ENCODE data around the gene MAP3K2. TPM values are rescaled to one million over a fixed set of nuclear protein-coding genes. Genes with fewer than 3 reads are reported as not detected.
A peak's percentile ranks its signal among the peaks of the same experiment; 100 is the strongest.

Gene MAP3K2
- total and polyA plus RNA-seq, 2 of the 8 experiments (the other 6 are each of a cell fraction or from before 2014, with no cell fraction given): 2.0 to 23.2 TPM

DNA sequence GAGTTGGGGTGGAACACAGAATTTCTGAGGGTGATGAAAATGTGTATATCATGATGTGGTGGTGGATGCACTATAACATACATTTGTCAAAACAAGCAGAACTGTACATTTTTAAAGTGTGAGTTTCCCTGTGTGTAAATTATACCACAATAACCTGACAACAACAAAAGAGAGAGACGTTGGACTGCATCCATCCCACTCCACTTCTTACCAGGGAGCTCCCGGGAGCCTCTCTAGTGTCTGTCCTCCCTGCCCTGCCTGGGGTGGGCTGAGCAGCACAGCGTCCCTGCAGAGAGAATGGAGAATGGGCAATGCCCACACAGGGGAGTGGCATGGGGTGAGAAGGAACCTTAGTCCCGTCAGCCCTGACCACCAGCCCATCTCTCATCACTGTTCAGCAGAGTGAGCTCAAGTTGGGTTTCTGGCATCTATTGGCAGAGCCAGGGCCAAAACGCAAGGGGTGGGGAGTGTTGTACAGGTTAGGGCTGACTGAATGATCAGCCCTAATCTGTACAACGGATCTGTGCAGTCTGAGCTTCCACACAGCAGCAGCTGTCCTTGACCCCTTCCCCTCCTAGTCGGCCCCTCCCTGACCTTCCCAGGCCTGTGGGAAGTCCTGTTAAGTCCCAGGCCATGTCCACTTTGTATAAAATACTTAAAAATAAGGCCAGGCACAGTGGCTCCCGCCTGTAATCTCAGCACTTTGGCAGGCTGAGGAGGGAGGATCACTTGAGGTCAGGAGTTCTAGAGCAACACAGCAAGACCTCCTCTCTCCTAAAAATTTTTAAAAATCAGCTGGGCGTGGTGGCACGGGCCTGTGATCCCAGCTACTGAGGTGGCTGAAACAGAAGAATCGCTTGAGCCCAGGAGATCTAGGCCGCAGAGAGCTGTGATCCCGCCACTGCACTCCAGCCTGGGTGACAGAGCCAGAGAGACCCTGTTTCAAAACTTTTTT, 27.1 kb upstream of the MAP3K2 start:
- Histone ChIP-seq H3K9ac (replicated peaks in 1 of 4; ENCODE audit: extremely low read depth in 1 of 4, low read depth in 3 of 4, low read length in 3 of 4) (no peak overlapping the region), H3K14ac (ENCODE audit: insufficient read length) (no peak overlapping the region), H3K56ac (replicated peaks; ENCODE audit: insufficient read length, low read depth, low read length) (no peak overlapping the region), H3K23ac (ENCODE audit: insufficient read length) (no peak overlapping the region), H2AFZ (ENCODE audit: low read length) (no peak overlapping the region; the same call in 1 of the 2 replicates), H3K27me3 (replicated peaks in 1 of 4; ENCODE audit: control insufficient read depth in 3 of 4, extremely low read depth in 1 of 4, insufficient read depth in 3 of 4, low read length in 3 of 4) (peaks cover 1 to 33% (median 20%) of the 10 kb centered on the region in 4 experiments), H3K9me3 (ENCODE audit: insufficient read depth in 2 of 2, low read depth in 1 of 2, low read length in 1 of 2) (peaks cover 0 to 4% of the 10 kb centered on the region in 2 experiments; a peak in 1 of 4 replicates), H3K4me3 (ENCODE audit: extremely low read depth in 1 of 4, insufficient read depth in 2 of 4, low read depth in 3 of 4, low read length in 4 of 4) (no peak overlapping the region), H4K20me1 (replicated peaks in 1 of 2; ENCODE audit: control insufficient read depth in 1 of 2, insufficient read depth in 2 of 2, low read length in 2 of 2) (no peaks in the 10 kb centered on the region), H4K8ac (ENCODE audit: extremely low read depth, insufficient read depth, low read length) (no peak overlapping the region; the same call in 1 of the 2 replicates), H3K23me2 (ENCODE audit: low read depth, low read length) (peaks cover 5% of the 10 kb centered on the region; the same call in 1 of the 2 replicates), H2BK5ac (ENCODE audit: low read depth, low read length) (no peak overlapping the region), H4K91ac (replicated peaks; ENCODE audit: insufficient read length, low read length) (no peak overlapping the region), H3K79me1 (ENCODE audit: low read depth, low read length) (no peaks in the 10 kb centered on the region), H3K4me2 (ENCODE audit: insufficient read depth in 1 of 2, low read depth in 2 of 2, low read length in 2 of 2) (peak overlapping the region in 1 of 2 experiments; percentile 38; a peak in 1 of 4 replicates), H3K79me2 (ENCODE audit: control insufficient read depth in 1 of 2, insufficient read depth in 2 of 2, low read length in 2 of 2) (no peaks in the 10 kb centered on the region), H2BK120ac (replicated peaks; ENCODE audit: low read depth, low read length) (no peak overlapping the region), H3K4me1 (replicated peaks in 1 of 4; ENCODE audit: control insufficient read depth in 3 of 4, insufficient read depth in 4 of 4, low read length in 3 of 4) (peaks cover 0 to 6% (median 0%) of the 10 kb centered on the region in 4 experiments; a peak in 2 of 7 replicates), H3K18ac (ENCODE audit: extremely low read depth, low read length) (no peak overlapping the region), H2BK20ac (ENCODE audit: low read length) (no peak overlapping the region), H3K27ac (ENCODE audit: low read depth, low read length) (no peak overlapping the region), H3K4ac (replicated peaks; ENCODE audit: insufficient read length, low read depth, low read length) (no peak overlapping the region), H4K5ac (ENCODE audit: insufficient read length, low read depth, low read length) (no peak overlapping the region), H2BK12ac (ENCODE audit: low read depth, low read length) (peak overlapping the region; percentile 21; the same call in 1 of the 2 replicates), H2BK15ac (ENCODE audit: low read length) (no peak overlapping the region; the same call in 1 of the 2 replicates), H3K36me3 (ENCODE audit: control insufficient read depth in 2 of 4, insufficient read depth in 4 of 4, low read length in 3 of 4) (no peaks in the 10 kb centered on the region), H2AK5ac (ENCODE audit: low read depth, low read length) (no peak overlapping the region; the same call in 1 of the 2 replicates)
- DNase-seq (ENCODE audit: low read depth in 1 of 2, low spot score in 2 of 2) (no peak), FAIRE-seq (no peak)
- ChIA-PET POLR2A (ENCODE audit: partially characterized antibody) (interaction anchor here (0.7 to 1.4 kb wide), 6 partner anchors 7 to 121 kb away, joined by 3 to 4 read pairs (median 4); partner anchors contain the start of gene ERCC3), CTCF (ENCODE audit: partially characterized antibody) (interaction anchor here (0.6 to 7.4 kb wide), 44 partner anchors 9 to 429 kb away, joined by 3 to 74 read pairs (median 4); no protein-coding TSS in a partner anchor)
- WGBS, 2 experiments (ENCODE audit: extremely low coverage in 1 of 2, insufficient coverage in 1 of 2, insufficient read length in 1 of 2, insufficient replicate concordance in 2 of 2, low coverage in 1 of 2, low lambda C conversion rate in 2 of 2, missing lambda C conversion rate in 1 of 2): 83% methylated on average over 13 of the region's 13 CpGs; no CpG with 5 or more reads in 1 of the 2 experiments
- TF ChIP-seq SIX5 (IDR thresholded peaks at IDR 0.05; ENCODE audit: low read depth, low read length) (no peak), POLR2A (IDR thresholded peaks at IDR 0.05; ENCODE audit: control extremely low read depth in 1 of 2, low read depth in 2 of 2, low read length in 2 of 2) (no peak), SIRT6 (IDR thresholded peaks at IDR 0.05; ENCODE audit: low read length) (no peak), HDAC2 (IDR thresholded peaks at IDR 0.05; ENCODE audit: borderline replicate concordance in 1 of 2, low read depth in 2 of 2, low read length in 2 of 2) (no peak), POLR2AphosphoS5 (IDR thresholded peaks at IDR 0.05; ENCODE audit: low read depth, low read length) (no peak), POU5F1 (IDR thresholded peaks at IDR 0.05; ENCODE audit: low read depth, low read length) (no peak), GTF2F1 (IDR thresholded peaks at IDR 0.05; ENCODE audit: borderline replicate concordance, low read depth, low read length) (no peak)
- TF ChIP-seq, protein P1, sequence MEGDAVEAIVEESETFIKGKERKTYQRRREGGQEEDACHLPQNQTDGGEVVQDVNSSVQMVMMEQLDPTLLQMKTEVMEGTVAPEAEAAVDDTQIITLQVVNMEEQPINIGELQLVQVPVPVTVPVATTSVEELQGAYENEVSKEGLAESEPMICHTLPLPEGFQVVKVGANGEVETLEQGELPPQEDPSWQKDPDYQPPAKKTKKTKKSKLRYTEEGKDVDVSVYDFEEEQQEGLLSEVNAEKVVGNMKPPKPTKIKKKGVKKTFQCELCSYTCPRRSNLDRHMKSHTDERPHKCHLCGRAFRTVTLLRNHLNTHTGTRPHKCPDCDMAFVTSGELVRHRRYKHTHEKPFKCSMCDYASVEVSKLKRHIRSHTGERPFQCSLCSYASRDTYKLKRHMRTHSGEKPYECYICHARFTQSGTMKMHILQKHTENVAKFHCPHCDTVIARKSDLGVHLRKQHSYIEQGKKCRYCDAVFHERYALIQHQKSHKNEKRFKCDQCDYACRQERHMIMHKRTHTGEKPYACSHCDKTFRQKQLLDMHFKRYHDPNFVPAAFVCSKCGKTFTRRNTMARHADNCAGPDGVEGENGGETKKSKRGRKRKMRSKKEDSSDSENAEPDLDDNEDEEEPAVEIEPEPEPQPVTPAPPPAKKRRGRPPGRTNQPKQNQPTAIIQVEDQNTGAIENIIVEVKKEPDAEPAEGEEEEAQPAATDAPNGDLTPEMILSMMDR (IDR thresholded peaks at IDR 0.05; ENCODE audit: control extremely low read depth in 1 of 3, insufficient read depth in 1 of 3, low read depth in 1 of 3, low read length in 3 of 3): no peak
